Measurements from ENCODE around the gene SPATC1L.
"Not testable (repeated sequence)": the region's sequence is repeated elsewhere in the genome, so short reads cannot be mapped to it uniquely, and the experiment has no call there.

Gene SPATC1L

GRCh38 chr21:46141767-46142581, 42.3 kb downstream of the SPATC1L start:
- H3K4me3 ChIP-seq (ENCODE audit: low read depth, low read length) = no peak overlapping the region
- 0 out of 2 replicates have a peak, but pooled peaks have one; percentile 51 for TF ChIP-seq SCRT2 (tag by site-specific recombination; IDR thresholded peaks at IDR 0.05)
- TF ChIP-seq ZNF133 (tag by site-specific recombination; IDR thresholded peaks at IDR 0.05) = no peak
- CTCF ChIA-PET = interaction anchor here (0.6 to 3.7 kb wide), 17 partner anchors 11 to 258 kb away, joined by 3 to 39 read pairs (median 6); partner anchors contain the start of gene LSS

GRCh38 chr21:46140352-46141003, 43.8 kb downstream of the SPATC1L start:
- not testable (repeated sequence) for H3K27ac ChIP-seq (ENCODE audit: extremely low read depth, low read depth, low read length)
- CTCF ChIA-PET = interaction anchor here (1.9 to 3.7 kb wide), 2 partner anchors 167 to 170 kb away, joined by 5 to 22 read pairs; no protein-coding TSS in a partner anchor

More at GRCh38 chr21:46141767-46142581, 42.3 kb downstream of the SPATC1L start:
- no peaks in the 10 kb centered on the region for H3K9me3 ChIP-seq (ENCODE audit: control insufficient read depth, insufficient read depth, low read depth, low read length)
- H3K36me3 ChIP-seq (ENCODE audit: control insufficient read depth in 2 of 2, insufficient read depth in 1 of 2, low read length in 2 of 2) = no peaks in the 10 kb centered on the region
- H3K4me1 ChIP-seq (ENCODE audit: control insufficient read depth, insufficient read depth, low read length) = 0 out of 2 replicates have a peak, but pooled peaks cover 4% of the 10 kb centered on the region
- POLR2A ChIA-PET = interaction anchor here (1.5 kb wide), 1 partner anchor 110 kb away, joined by 3 read pairs; no protein-coding TSS in a partner anchor
- no peak overlapping the region for H3K27ac ChIP-seq (ENCODE audit: extremely low read depth, low read depth, low read length)

GRCh38 chr21:46139686-46140085, 44.6 kb downstream of the SPATC1L start:
- Histone ChIP-seq H3K36me3 (ENCODE audit: control insufficient read depth in 2 of 2, insufficient read depth in 1 of 2, low read length in 2 of 2) (no peaks in the 10 kb centered on the region), H3K4me1 (ENCODE audit: control insufficient read depth, insufficient read depth, low read length) (0 out of 2 replicates have a peak, but pooled peaks cover 4% of the 10 kb centered on the region), H3K9me3 (ENCODE audit: control insufficient read depth, insufficient read depth, low read depth, low read length) (no peaks in the 10 kb centered on the region), H3K27ac (ENCODE audit: extremely low read depth, low read depth, low read length) (no peak overlapping the region), H3K4me3 (ENCODE audit: low read depth, low read length) (no peak overlapping the region)
- POLR2A ChIA-PET = no interaction called here
- CTCF ChIA-PET = no interaction called here
- TF ChIP-seq, protein P1, sequence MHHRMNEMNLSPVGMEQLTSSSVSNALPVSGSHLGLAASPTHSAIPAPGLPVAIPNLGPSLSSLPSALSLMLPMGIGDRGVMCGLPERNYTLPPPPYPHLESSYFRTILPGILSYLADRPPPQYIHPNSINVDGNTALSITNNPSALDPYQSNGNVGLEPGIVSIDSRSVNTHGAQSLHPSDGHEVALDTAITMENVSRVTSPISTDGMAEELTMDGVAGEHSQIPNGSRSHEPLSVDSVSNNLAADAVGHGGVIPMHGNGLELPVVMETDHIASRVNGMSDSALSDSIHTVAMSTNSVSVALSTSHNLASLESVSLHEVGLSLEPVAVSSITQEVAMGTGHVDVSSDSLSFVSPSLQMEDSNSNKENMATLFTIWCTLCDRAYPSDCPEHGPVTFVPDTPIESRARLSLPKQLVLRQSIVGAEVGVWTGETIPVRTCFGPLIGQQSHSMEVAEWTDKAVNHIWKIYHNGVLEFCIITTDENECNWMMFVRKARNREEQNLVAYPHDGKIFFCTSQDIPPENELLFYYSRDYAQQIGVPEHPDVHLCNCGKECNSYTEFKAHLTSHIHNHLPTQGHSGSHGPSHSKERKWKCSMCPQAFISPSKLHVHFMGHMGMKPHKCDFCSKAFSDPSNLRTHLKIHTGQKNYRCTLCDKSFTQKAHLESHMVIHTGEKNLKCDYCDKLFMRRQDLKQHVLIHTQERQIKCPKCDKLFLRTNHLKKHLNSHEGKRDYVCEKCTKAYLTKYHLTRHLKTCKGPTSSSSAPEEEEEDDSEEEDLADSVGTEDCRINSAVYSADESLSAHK (tag by site-specific recombination; IDR thresholded peaks at IDR 0.05) = no peak

More at GRCh38 chr21:46140352-46141003, 43.8 kb downstream of the SPATC1L start:
- H3K36me3 ChIP-seq (ENCODE audit: control insufficient read depth in 2 of 2, insufficient read depth in 1 of 2, low read length in 2 of 2); POLR2A ChIA-PET; H3K9me3 ChIP-seq (ENCODE audit: control insufficient read depth, insufficient read depth, low read depth, low read length); H3K4me1 ChIP-seq (ENCODE audit: control insufficient read depth, insufficient read depth, low read length); H3K4me3 ChIP-seq (ENCODE audit: low read depth, low read length): not testable (repeated sequence)
- TF ChIP-seq WT1 (tag by site-specific recombination; IDR thresholded peaks at IDR 0.05) (peak; percentile 98), KLF17 (tag by site-specific recombination; IDR thresholded peaks at IDR 0.05) (0 out of 2 replicates have a peak, but pooled peaks have one; percentile 28)

DNA sequence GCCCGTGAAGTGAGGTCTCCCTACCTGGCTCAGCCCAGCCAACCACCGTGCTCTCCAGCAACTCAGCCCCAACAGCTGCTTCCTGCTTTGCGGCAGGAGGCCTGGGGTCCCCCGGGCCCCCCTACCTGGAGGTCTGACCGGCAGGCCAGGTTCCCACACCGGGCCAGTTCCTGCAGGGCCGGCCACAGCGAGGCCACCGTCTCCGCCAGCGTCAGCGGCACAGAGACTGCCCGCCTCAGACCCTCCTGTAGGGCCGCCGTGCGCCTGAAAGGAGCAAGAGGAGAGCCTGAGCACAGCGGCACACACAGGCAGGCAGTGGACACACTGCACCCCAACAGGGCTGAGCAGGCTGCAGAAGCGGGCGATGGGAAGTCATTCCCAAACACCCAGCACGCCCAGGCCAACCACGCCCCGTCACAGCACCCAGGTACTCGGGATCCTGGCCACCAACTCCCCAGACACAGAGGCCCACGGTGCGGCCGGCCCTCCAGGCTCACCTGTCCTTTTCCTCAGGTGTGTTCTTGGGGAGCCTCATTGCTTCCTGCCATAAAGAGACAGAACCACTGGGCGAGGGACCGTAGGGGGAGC, 45.8 kb downstream of the SPATC1L start:
- H3K4me3 ChIP-seq (ENCODE audit: low read depth, low read length) = no peak overlapping the region
- H3K9me3 ChIP-seq (ENCODE audit: control insufficient read depth, insufficient read depth, low read depth, low read length) = no peaks in the 10 kb centered on the region
- H3K36me3 ChIP-seq (ENCODE audit: control insufficient read depth in 2 of 2, insufficient read depth in 1 of 2, low read length in 2 of 2) = no peaks in the 10 kb centered on the region
- no peaks in the 10 kb centered on the region for H3K4me1 ChIP-seq (ENCODE audit: control insufficient read depth, insufficient read depth, low read length)
- POLR2A ChIA-PET = no interaction called here
- H3K27ac ChIP-seq (ENCODE audit: extremely low read depth, low read depth, low read length) = no peak overlapping the region
- CTCF ChIA-PET = no interaction called here
- no peak for TF ChIP-seq ZNF202 (tag by site-specific recombination; IDR thresholded peaks at IDR 0.05; ENCODE audit: borderline replicate concordance)
- no peak for TF ChIP-seq ZNF426 (tag by site-specific recombination; IDR thresholded peaks at IDR 0.05)
- no peak for TF ChIP-seq ZNF146 (tag by site-specific recombination; IDR thresholded peaks at IDR 0.05)
- no peak for TF ChIP-seq ZNF677 (tag by site-specific recombination; IDR thresholded peaks at IDR 0.05)
- no peak for TF ChIP-seq SP3 (tag by site-specific recombination; IDR thresholded peaks at IDR 0.05)
- no peak for TF ChIP-seq KLF16 (tag by site-specific recombination; IDR thresholded peaks at IDR 0.05)
- TF ChIP-seq ZBTB8A (tag by site-specific recombination; IDR thresholded peaks at IDR 0.05) = no peak
- TF ChIP-seq, protein P2, sequence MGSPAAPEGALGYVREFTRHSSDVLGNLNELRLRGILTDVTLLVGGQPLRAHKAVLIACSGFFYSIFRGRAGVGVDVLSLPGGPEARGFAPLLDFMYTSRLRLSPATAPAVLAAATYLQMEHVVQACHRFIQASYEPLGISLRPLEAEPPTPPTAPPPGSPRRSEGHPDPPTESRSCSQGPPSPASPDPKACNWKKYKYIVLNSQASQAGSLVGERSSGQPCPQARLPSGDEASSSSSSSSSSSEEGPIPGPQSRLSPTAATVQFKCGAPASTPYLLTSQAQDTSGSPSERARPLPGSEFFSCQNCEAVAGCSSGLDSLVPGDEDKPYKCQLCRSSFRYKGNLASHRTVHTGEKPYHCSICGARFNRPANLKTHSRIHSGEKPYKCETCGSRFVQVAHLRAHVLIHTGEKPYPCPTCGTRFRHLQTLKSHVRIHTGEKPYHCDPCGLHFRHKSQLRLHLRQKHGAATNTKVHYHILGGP (tag by site-specific recombination; IDR thresholded peaks at IDR 0.05) = no peak
- TF ChIP-seq ZNF132 (tag by site-specific recombination; IDR thresholded peaks at IDR 0.05; ENCODE audit: borderline replicate concordance) = no peak
- no peak for TF ChIP-seq ZNF624 (tag by site-specific recombination; IDR thresholded peaks at IDR 0.05)
- TF ChIP-seq BCL11A (tag by site-specific recombination; IDR thresholded peaks at IDR 0.05; ENCODE audit: low read depth) = no peak
- no peak for TF ChIP-seq PRDM6 (tag by site-specific recombination; IDR thresholded peaks at IDR 0.05)
- TF ChIP-seq REPIN1 (tag by site-specific recombination; IDR thresholded peaks at IDR 0.05; ENCODE audit: low read depth) = no peak

Data from HEK293 (cell line).